Measurements from ENCODE around the gene PDE4D.
"Not testable (repeated sequence)": the region's sequence is repeated elsewhere in the genome, so short reads cannot be mapped to it uniquely, and the experiment has no call there.

The PDE4D gene

DNA sequence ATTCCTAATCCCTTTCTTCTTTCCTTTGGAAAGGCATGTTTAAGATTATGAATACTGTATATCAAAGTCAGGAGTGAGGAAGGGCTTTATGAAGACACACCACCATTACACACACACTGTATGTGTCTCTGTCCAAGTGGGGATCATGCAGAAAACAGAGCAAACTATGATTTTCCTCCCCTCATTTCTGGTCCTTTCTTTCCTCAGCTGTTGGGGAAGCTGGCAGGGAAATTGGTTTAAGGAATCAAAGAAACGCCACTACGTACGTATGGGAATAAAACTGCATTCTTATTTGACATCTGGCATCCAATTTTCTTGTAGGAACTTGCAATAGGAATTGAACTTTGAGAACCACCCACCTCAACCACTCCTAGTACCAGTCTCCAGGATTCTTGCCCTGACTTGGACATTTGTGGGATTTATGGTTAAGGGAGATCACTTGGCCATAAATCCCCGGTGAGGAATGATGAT, 125.8 kb downstream of the PDE4D start:
- DNase-seq: no peak

DNA sequence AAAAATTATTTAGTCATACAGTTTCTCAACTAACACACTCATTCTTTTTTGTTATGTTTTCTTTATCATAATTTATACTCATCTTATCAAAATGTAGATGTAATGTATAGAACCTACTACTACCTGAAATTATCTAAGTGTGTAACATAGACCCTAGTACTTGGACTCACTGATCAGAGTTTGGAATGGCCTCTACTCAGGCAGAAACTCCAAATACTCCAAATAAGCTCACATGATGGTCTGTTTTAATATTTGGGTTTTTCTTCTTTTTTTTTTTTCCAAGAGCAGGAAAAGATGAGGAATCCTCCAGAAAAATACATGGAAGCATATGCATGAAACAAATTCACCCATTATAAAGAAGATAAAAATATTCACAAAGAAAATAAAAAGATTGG, 126.3 kb downstream of the PDE4D start:
- no peak for DNase-seq

DNA sequence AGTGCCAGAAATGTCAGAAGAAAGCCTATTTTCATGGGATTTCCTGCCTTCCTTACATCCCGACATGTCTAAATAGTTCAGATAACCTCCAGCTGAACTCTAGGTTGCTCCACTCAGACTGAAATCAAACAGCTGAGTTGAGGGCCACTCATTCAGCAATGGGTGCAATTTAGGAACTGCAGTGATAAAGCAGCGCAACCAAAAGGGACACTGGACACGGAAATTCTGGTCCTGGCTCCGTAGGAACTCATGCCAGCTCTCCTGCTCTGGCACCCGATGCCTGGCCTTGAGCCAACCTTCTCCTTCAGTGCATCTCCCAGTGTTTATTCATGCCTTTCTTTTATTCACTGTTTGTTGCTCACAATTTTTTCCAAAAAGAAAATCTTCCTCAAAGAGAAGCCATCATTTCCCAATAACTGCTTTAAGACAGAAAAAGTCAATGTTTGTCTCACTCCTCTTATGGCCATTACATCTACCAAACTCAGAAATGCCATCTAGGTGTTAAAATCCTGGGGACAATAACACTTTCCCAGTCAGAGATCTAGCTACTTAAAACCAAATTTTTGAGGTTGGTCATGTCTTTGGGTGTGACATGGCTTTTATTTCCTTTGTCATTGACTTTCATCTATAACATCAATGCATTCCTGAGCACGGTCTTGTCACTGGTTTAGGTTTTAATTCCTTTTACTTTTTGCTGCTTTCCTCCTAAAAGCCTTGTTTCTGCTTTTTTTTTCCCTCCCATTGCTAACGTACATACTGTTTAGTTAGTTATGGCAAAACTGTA, 126.9 kb downstream of the PDE4D start:
- peak; percentile 36 for DNase-seq

DNA sequence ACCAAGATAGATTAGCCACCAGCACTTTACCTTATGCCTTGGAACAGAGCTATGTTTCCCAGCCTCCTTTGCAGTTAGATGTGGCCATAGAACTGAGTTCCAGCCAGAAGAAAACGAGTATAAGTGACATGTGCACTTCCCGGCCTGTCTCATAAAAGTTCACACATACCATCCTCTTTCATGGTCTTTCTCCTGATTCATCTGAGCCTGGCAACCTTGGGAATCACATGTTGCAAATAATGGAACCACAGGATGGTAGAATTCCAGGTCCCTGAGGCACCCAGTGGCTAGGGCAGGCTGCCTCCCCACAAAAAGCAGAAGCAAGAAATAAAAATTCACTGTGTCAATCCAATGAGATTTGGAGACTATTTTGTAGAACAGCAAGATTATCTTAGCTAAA, 128.1 kb downstream of the PDE4D start:
- DNase-seq: no peak

DNA sequence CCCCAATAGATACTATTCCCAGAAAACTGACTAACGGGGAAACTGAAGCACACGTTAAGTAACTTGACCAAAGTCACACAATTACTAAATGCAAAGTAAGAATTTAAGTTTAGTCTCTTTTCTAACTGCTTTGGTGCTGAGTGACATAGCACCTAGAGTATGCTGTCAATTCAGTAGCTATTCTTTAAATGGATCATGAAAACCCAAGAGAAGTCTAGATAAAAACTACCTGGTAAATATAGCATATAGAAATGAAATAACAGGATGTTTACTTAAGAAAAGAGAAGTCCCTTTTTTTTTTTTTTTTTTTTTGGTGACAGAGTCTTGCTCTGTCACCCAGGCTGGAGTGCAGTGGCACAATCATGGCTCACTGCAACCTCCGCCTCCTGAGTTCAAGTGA, 129.2 kb downstream of the PDE4D start:
- no peak for DNase-seq

DNA sequence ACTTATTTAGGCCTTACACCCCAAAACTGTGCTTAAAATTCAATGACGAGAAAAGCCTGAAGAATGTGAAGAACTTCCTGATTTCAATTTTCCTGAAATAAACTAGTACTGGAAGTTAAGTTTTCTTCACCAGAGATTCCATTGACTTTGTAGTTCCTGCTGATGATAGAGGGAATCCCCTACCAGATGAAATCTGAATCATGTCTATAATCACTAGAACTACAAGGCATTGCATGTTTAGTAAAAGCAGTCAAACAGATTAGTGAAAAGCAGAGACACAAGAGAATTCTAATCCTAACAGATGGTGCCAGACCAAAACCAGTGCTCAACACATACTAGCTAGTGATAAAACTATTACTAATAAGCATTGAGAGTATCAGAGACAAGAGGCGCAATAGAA, 130.0 kb downstream of the PDE4D start:
- DNase-seq: no peak

DNA sequence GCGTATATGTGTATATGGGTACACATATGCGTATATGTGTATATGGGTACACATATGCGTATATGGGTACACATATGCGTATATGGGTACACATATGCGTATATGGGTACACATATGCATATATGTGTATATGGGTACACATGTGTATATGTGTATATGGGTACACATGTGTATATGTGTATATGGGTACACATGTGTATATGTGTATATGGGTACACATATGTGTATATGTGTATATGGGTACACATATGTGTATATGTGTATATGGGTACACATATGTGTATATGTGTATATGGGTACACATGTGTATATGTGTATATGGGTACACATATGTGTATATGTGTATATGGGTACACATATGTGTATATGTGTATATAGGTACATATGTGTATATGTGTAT, 131.3 kb downstream of the PDE4D start:
- not testable (repeated sequence) for DNase-seq

DNA sequence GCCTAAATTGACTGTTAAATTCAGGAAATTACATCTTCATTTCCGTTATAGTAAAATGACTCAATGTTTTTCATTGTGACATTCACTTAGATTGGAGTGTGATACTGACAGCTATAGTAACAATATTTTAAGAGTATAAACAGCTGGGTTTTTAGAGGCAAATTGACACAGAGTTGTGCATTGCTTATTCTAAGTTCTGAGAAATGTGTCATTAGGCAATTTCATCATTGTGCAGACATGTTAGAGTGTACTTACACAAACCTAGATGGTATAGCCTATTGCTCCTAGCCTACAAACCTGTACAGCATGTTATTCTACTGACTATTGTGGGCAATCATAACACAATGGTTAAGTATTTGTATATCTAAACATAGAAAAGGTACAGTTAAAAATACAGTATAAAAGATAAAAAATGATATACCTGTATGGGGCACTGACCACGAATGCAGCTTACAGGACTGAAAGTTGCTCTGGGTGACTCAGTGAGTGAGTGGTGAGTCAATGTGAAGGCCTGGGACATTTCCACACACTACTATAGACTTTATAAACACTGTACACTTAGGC, 132.7 kb downstream of the PDE4D start:
- no peak for DNase-seq

DNA sequence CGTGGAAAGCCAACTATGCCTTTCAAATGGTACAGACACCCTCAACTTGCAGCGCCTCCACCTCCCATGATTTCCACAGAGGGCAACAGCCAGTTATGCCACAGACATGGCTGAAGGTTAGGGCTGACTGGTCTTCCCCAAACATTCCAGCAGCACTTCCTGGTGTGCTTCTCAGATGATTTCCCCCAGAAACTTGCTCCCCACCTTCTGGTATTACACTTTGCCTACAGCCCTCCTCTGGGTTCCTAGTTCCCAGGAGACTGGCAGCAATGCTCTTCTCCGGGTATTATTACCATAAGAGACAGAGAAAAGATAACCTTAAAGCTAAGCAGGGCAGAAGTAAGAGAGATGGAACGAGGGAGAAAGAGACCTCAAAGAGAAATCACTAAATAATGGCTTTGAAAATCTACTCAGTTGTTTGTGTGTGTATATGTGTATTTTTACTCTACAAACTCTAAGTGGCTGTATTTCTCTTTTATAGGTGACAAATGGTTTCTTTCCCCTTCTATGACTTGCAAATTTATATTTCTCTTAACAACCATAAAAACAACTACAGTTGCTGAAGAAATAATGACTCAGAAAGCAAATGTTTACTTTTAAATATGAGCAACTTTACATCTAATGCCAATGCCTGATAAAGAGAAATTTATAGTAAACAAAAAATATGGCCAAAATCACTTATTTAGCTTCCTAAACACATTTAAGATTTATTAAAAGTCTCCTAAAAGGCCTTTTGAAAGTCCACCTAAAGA, 133.8 kb downstream of the PDE4D start:
- no peak for DNase-seq

DNA sequence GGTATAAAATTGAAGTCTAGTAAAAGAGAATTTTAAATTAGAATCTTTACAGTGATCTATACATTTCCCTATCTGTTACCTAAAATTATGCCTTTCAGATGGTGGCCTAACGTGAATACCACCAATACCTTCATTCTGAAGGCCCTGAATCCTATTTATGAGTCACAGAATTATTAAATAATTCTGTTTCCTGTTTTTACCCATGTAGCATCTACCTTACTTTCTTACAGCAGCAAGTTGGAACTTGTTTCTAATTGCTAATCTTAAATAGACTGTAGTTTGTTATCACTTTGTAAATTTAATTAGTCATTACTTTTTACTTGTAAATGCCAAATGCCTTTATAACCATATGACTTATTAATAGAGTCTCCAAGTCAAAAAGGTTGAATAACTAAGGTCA, 135.0 kb downstream of the PDE4D start:
- no peak for DNase-seq

DNA sequence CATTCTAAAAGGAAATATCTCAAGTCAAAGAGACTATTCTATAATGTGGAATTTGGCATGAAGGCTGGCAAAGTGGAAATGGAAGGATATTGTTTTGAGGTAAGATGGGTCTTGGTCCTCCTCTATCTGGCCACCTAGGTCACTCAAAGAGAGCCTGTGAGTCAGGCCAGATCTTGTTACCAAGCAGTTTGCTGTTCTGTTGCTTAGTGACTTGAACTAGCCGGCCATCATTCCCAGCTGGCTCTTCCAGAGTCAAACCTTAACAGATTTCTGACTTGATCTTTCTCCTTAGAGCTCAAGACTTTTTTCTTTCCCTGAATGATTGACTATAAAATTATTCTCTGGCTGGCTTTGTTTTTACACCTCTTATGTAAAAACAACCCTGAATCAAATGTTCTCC, 136.1 kb downstream of the PDE4D start:
- DNase-seq: no peak

DNA sequence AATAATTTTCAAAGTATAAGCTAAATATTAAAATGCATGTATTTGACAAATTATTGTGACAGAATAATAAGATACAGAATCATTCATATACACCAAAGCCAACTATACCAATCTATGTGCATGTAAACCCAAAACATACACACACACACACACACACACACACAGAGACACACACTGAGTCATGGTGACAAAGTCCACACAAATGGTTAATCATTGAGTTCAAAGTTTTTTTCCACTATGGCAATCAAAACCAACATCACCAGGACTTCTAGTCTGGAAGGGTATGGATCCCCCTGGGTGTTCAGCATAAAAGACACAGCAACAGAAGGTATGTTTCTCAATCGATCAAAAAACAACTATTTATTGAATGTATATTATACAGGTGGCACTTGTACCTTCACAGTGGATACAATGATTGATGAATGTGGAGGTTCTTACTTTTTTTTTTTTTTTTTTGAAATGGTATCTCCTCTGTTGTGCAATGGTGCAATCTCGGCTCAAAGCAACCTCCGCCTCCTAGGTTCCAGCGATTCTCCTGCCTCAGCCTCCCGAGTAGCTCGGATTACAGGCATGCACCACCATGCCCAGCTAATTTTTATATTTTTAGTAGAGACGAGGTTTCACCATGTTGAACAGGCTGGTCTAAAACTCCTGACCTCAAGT, 137.0 kb downstream of the PDE4D start:
- no peak for DNase-seq

DNA sequence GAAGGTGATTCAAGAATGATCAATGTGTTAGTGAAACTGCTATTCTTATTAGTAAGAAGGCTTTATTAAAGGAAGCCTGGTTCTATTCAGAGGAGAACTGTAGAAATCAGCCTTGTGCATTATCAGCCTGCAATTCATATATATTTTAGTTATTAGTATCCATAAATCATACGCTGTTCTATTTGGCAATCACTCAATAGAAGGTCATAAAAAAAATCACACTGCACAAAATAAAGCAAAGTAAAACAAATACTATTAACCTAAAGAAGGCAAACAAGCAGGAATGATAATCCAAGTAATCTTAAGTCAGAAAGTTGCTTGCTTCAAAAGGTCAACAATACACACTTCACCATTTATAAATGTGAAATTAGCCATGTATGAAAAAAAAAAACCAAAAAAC, 138.1 kb downstream of the PDE4D start:
- DNase-seq: no peak

DNA sequence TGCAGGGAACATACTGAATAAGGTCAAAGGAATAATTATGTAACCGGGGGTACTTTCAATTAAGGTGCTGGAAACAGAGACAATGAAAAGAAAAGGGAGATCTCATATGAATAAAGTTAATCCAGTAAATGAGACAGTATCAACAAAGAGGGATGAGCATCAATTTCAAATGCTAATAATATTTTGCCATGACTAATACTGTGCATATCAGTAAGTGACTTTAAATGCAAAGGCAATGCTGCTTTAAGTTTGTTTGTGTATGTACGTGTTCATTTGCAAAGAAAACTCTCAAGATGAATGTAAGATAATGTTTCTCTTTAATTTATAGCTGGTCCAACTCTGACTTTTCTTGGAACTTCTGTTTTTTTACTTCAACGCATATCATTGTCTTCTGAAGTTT, 139.9 kb downstream of the PDE4D start:
- DNase-seq: no peak

DNA sequence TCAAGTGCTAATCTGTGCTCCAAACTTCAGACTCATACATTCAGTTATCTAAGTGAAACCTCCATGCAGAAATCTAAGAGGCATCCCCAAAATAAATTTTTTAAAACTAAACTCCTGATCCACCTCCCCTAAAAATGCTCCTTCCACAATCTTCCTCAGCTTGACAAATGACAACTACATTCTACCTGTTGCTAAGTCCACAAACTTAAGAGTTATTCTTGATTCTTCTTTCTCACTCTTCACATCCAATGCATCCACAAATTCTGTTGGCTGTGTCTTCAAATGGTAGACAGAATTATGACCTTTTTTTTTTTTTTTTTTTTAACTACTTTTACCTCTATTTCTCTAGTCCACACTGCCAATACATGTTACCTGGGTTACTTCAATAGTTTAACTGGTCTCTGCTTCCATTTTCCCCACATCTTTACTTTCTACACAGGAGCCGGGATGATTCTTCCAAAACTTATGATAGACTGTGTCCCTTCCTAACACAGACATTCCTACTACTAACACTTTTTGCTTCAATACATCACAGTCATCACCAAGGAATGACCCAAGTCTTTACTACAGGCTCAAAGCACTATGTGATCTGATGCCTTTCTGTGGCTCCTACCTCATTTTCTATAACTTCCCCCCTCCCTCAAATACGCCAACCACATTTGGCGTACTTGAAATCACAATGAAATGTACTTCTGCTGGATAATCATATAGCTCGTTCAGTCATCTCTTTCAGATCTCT, 143.6 kb downstream of the PDE4D start:
- DNase-seq: no peak

DNA sequence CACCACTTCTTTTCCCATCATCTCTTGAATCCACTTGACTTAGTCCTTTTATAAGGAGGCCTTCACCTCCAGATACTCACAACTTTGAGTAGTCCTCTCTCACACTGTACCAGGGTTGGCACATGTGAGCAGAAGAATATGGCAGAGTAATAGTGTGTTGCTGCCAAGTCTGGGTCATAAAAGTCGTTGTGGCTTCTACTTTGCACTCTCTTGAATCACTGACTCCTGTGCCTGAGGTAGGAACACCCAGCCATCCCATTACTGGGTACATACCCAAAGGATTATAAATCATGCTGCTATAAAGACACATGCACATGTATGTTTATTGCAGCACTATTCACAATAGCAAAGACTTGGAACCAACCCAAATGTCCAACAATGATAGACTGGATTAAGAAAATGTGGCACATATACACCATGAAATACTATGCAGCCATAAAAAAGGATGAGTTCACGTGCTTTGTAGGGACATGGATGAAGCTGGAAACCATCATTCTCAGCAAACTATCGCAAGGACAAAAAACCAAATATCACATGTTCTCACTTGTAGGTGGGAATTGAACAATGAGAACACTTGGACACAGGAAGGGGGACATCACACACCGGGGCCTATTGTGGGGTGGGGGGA, 145.4 kb downstream of the PDE4D start:
- DNase-seq: not testable (repeated sequence)

DNA sequence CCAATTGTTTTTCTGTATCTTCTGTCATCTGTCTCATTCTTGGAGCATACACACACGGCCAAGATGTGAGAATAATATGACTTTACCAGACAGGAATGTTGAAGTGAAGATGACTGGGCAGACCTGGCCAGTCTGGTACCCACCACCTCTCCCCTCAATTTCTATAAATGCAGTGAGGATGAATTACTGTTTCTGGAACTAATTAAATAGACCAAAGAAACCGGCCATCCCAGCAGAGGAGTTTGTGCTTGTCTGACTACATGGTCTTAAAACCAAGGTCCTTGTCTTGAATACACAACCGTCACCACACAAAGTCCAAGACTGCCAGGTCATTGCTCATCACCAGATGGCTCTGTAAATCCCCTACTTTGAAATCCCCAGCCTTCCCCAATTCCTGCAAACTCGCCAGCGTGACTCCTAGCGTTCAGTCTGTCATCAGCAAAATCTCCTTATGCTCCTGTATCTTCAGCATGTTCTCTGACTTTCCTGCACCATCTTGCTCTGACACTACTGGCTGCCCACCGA, 147.2 kb downstream of the PDE4D start:
- peak; percentile 88 for DNase-seq

DNA sequence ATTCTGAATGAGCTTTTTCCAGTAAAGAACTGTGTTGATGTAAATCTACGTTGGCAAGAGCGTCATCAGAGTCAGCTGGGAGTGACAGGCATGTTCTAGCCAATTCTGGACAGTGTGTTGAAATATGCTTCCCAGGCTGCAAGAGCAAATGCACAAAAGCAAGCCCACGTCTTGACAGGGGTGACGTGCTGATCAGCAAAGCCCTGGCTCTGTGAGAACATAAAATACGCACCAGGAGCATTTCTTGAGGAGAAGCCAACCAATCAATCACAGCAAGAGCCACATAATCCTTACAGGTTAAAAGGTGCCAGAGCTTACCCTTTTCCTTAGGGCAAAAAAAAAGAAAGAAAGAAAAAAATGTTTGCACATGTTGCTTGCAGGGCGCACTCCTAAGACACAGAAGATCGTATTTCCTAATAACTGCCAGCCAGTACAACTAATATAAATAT, 148.1 kb downstream of the PDE4D start:
- peak; percentile 75 for DNase-seq

DNA sequence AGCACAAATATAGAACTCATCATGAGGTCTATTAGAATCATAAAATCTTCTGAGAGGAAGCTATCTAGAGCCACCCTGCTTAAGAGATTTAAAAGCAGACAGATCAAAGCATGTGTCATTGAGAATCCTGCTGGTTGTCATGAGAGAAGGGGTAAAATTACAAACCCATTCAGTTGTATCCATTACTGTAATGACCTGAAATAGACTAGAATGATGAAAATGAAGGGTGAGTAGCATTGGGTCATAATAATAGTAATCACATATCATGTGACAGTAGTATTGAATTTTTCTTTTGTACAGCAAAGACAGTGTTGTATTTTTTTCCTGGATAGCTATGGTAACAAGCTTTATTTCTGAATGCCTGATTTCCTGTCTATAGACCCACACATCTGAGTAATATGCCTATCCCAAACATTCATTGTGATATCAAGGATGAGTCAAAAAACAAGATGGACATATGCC, 149.0 kb downstream of the PDE4D start:
- DNase-seq: peak; percentile 20

DNA sequence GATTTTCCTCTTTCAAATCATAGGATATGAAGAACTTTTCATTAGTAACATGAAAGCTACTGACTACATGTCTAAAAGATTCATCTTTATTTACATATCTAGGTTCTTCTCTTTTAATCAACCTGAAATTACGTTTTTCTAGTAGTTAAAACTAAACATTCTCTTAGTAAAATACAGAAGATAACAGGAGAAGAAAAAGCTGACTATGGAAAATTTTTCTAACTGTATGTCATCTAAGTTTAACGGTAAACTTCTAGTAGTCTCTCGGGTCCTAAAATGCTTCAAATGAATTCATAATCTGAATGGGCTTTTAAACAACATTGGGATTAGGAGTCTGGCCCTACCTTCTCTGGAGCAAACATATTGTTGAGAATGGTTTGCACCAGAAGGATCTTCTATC, 151.9 kb downstream of the PDE4D start:
- DNase-seq: no peak

DNA sequence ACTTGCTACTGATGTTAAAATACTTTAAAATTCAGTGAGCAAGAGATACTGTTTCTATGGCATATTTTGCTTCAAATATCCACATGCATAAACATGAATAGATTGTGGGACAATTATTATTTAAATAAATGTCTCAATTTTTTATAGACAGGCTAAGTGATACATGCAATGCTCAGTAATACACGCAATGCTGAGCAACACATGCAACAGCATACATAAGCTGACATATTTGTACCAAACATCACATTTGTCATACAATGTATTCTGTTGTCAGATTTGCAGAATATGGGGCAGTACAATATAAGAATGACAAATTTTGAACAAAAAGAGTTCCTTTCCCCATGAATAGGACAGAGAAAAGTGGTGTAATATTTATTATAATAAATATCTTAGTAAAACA, 155.5 kb downstream of the PDE4D start:
- DNase-seq: no peak

DNA sequence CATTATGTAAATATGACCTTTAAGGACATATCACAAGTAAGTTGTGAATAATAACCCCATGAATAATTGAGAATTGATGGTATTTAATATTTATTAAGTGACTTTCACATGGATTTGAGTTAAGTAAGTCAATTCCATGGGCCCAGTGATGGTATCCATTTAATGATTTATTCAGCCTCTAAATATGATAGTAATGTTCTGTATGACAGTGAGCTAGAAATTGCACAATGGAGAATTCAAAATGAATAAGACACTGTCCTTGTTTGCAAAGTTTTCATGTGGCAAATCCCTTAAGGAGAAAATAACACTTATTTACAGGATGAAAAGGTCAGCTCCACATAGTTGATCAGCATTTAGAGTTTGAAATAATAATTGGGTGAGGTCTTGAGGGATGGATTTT, 160.7 kb downstream of the PDE4D start:
- DNase-seq: no peak
